SK-N-SH treated with all-trans-retinoic acid at 6 μM for 48 hours (cell line): ENCODE data around the gene ZFAND3.

ENCODE experiments used
- ATAC-seq: fragments of 200-7000 bp; cut with Tn5 transposase; 3 replicates; pipeline ENCODE4 v1.9.1; 2020; ENCODE audit warnings: mild to moderate bottlenecking, moderate library complexity
- ARNTL ChIP-seq: fragments of 450-650 bp; formaldehyde crosslinking; IDR thresholded peaks from 2 replicates; pipeline ENCODE4 v1.5.0; 2020; ENCODE audit warnings: low read depth, mild to moderate bottlenecking, moderate library complexity, borderline replicate concordance
- BACH2 ChIP-seq: fragments of 250-450 bp; sonication (Bioruptor Pico); IDR thresholded peaks from 2 replicates; pipeline ENCODE4 v1.9.0; 2021; ENCODE audit warnings: mild to moderate bottlenecking, borderline replicate concordance
- CSRNP3 ChIP-seq: fragments of 250-450 bp; sonication (Bioruptor Pico); IDR thresholded peaks from 2 replicates; pipeline ENCODE4 v1.5.1; 2021; ENCODE audit warnings: mild to moderate bottlenecking, moderate library complexity
- ESRRG ChIP-seq: fragments of 250-450 bp; sonication (Bioruptor Pico); IDR thresholded peaks from 2 replicates; pipeline ENCODE4 v1.6.1; 2021; ENCODE audit warnings: mild to moderate bottlenecking
- GLIS3 ChIP-seq: fragments of 250-450 bp; sonication (Bioruptor Pico); IDR thresholded peaks from 2 replicates; pipeline ENCODE4 v1.5.0; 2020; ENCODE audit warnings: mild to moderate bottlenecking, moderate library complexity
- ISL1 ChIP-seq: fragments of 250-450 bp; sonication (Bioruptor Pico); IDR thresholded peaks from 2 replicates; pipeline ENCODE4 v2.1.2; 2022; ENCODE audit warnings: mild to moderate bottlenecking, moderate library complexity
- OSR1 ChIP-seq: fragments of 250-450 bp; sonication (Bioruptor Pico); IDR thresholded peaks from 2 replicates; pipeline ENCODE4 v1.8.0; 2022; ENCODE audit warnings: moderate library complexity, mild to moderate bottlenecking, inconsistent platforms
- PPARA ChIP-seq: fragments of 250-450 bp; sonication (Bioruptor Pico); IDR thresholded peaks from 2 replicates; pipeline ENCODE4 v1.5.0; 2020; ENCODE audit warnings: mild to moderate bottlenecking, borderline replicate concordance
- RARB ChIP-seq: fragments of 250-450 bp; sonication (Bioruptor Pico); IDR thresholded peaks from 2 replicates; pipeline ENCODE4 v1.8.0; 2021; ENCODE audit warnings: mild to moderate bottlenecking, moderate library complexity
- SNAI2 ChIP-seq: fragments of 250-450 bp; sonication (Bioruptor Pico); IDR thresholded peaks from 2 replicates; pipeline ENCODE4 v1.5.0; 2020; ENCODE audit warnings: mild to moderate bottlenecking, moderate library complexity
- TCF4 ChIP-seq: fragments of 250-450 bp; sonication (Bioruptor Pico); IDR thresholded peaks from 2 replicates; pipeline ENCODE4 v1.8.0; 2021; ENCODE audit warnings: mild to moderate bottlenecking, moderate library complexity, borderline replicate concordance
- TOX ChIP-seq: fragments of 250-450 bp; sonication (Bioruptor Pico); IDR thresholded peaks from 2 replicates; pipeline ENCODE4 v1.8.0; 2021; ENCODE audit warnings: mild to moderate bottlenecking, moderate library complexity, borderline replicate concordance
- TSHZ2 ChIP-seq: fragments of 250-450 bp; sonication (Bioruptor Pico); IDR thresholded peaks from 2 replicates; pipeline ENCODE4 v1.5.0; 2020; ENCODE audit warnings: mild to moderate bottlenecking, moderate library complexity
- ZC3H10 ChIP-seq: fragments of 250-450 bp; sonication (Bioruptor Pico); IDR thresholded peaks from 2 replicates; pipeline ENCODE4 v1.5.1; 2021; ENCODE audit warnings: mild to moderate bottlenecking, moderate library complexity
- ZFP3 ChIP-seq: fragments of 250-450 bp; sonication (Bioruptor Pico); IDR thresholded peaks from 2 replicates; pipeline ENCODE4 v1.5.0; 2020; ENCODE audit warnings: mild to moderate bottlenecking, moderate library complexity
- ZFP30 ChIP-seq: fragments of 450-650 bp; formaldehyde crosslinking; IDR thresholded peaks from 2 replicates; pipeline ENCODE4 v1.5.0; 2022; ENCODE audit warnings: mild to moderate bottlenecking, moderate library complexity
- ZNF70 ChIP-seq: fragments of 450-650 bp; formaldehyde crosslinking; IDR thresholded peaks from 2 replicates; pipeline ENCODE4 v1.5.0; 2020; ENCODE audit warnings: mild to moderate bottlenecking, moderate library complexity
- ZNF8 ChIP-seq: fragments of 450-650 bp; formaldehyde crosslinking; IDR thresholded peaks from 2 replicates; pipeline ENCODE4 v1.5.0; 2020; ENCODE audit warnings: mild to moderate bottlenecking, moderate library complexity
- TF ChIP-seq, protein P1 (sequence below): fragments of 250-450 bp; sonication (Bioruptor Pico); IDR thresholded peaks from 2 replicates; pipeline ENCODE4 v1.8.0; 2020; ENCODE audit warnings: mild to moderate bottlenecking, moderate library complexity, borderline replicate concordance
- TF ChIP-seq, protein P2 (sequence below): fragments of 250-450 bp; sonication (Bioruptor Pico); IDR thresholded peaks from 2 replicates; pipeline ENCODE4 v1.8.0; 2021; ENCODE audit warnings: low read depth, mild to moderate bottlenecking, moderate library complexity, borderline replicate concordance

The ZFAND3 gene

DNA sequence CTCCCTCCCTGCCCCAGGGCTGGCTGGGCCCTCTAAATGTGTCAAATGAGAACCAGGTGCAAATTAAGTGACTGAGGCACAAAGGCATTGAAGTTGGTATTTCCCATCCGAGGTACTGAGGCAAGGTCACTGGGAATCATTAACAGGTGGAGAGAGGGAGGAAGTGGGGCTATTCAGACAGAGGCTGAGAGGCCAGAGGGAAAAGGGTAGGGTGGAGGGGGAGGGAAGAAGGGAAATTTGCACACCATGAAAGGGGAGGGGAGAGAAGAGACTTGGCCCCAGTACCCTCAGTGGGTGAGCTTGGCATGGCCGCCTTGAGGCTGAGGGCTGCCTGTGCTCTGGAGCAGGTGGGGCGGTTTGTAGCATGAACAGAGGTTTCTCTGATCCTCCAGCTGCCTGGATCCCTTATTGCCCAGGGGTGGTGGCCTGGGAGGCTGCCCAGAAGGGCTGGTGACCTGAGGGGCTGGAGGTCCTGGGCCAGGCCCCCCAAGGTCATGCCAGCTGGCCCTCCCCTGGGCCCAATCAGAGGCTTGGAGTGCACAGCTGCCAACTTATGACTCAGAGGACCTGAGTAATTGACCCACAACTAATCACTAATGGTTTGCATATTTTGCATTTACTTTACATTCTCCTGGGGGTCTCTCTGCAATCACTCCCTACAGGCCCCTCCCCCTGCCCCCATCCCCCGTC lies 40.3 kb upstream of the ZFAND3 start (continued):
- TF ChIP-seq TSHZ2 (no peak), GLIS3 (CRISPR knock-in tag) (no peak), RARB (no peak), ISL1 (CRISPR knock-in tag) (no peak)

DNA sequence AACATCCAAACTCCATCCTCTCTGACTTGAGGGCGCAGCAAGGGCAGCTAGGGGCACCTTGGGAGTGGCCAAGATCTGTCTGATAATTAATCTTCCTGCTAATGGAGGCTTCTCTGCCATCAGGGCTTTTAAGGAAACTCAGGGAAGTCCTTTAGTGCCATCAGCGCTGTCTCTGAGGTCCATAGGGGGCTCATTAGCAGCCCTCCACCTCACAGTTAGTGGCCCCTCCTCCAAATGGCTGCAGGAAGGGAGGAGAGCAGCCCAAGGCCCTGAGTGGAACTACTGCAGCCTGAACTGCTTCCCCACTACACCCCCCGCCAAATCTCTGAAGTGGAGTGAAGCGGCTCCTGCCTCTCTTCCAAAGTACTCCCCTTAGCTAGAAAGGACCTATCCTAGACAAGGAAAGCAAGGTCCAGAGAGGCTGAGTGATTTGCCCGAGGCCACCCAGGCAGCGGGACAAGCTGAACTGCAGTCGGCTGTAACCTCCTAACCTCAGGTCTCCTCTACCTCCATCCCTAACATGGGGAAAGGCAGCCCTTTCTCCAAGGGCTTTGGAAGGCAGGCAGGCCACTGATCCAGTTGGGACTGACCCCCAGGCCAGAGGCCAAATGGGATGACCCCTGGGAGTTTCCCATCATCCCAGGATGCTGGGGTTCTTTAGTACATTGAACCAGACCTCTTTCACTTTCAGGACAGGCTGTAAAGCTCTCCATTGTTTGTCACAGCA lies 39.5 kb upstream of the ZFAND3 start:
- TF ChIP-seq ZNF70 (no peak), CSRNP3 (CRISPR knock-in tag) (no peak), ZFP30 (CRISPR knock-in tag) (no peak), ZFP3 (CRISPR knock-in tag) (no peak), PPARA (CRISPR knock-in tag) (no peak), ESRRG (CRISPR knock-in tag) (no peak), SNAI2 (CRISPR knock-in tag) (no peak), BACH2 (CRISPR knock-in tag) (no peak), TSHZ2 (no peak), OSR1 (CRISPR knock-in tag) (no peak), GLIS3 (CRISPR knock-in tag) (no peak), RARB (no peak), ISL1 (CRISPR knock-in tag) (no peak), ZNF8 (CRISPR knock-in tag) (no peak), TCF4 (CRISPR knock-in tag) (no peak), ARNTL (CRISPR knock-in tag) (no peak)
- TF ChIP-seq, protein P1, sequence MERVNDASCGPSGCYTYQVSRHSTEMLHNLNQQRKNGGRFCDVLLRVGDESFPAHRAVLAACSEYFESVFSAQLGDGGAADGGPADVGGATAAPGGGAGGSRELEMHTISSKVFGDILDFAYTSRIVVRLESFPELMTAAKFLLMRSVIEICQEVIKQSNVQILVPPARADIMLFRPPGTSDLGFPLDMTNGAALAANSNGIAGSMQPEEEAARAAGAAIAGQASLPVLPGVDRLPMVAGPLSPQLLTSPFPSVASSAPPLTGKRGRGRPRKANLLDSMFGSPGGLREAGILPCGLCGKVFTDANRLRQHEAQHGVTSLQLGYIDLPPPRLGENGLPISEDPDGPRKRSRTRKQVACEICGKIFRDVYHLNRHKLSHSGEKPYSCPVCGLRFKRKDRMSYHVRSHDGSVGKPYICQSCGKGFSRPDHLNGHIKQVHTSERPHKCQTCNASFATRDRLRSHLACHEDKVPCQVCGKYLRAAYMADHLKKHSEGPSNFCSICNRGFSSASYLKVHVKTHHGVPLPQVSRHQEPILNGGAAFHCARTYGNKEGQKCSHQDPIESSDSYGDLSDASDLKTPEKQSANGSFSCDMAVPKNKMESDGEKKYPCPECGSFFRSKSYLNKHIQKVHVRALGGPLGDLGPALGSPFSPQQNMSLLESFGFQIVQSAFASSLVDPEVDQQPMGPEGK (CRISPR knock-in tag): no peak
- TF ChIP-seq, all 23 proteins: peak for 0
- ATAC-seq: no peak

DNA sequence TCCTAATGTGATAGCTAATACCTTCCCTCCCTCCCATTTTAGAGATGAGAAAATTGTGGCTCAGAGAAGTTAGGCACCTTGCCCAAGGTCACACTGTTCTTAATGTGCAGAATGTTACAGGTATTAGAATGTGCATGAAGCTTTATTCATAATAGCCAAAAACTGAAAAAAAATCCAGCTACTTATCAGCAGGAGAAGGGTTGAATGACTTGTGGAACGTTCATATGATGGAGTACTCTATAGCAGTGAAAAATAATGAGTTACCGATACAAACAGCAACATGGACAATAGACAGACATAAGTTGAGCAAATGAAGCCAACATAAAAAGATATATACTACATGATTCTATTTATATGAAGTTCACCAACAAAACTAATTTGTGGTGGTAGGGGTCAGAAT lies 37.7 kb upstream of the ZFAND3 start:
- ATAC-seq: no peak
- TF ChIP-seq, protein P2, sequence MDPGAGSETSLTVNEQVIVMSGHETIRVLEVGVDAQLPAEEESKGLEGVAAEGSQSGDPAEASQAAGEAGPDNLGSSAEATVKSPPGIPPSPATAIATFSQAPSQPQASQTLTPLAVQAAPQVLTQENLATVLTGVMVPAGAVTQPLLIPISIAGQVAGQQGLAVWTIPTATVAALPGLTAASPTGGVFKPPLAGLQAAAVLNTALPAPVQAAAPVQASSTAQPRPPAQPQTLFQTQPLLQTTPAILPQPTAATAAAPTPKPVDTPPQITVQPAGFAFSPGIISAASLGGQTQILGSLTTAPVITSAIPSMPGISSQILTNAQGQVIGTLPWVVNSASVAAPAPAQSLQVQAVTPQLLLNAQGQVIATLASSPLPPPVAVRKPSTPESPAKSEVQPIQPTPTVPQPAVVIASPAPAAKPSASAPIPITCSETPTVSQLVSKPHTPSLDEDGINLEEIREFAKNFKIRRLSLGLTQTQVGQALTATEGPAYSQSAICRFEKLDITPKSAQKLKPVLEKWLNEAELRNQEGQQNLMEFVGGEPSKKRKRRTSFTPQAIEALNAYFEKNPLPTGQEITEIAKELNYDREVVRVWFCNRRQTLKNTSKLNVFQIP (CRISPR knock-in tag): no peak
- TF ChIP-seq ZC3H10 (CRISPR knock-in tag) (no peak), ZNF8 (CRISPR knock-in tag) (no peak), ZFP30 (CRISPR knock-in tag) (no peak), ISL1 (CRISPR knock-in tag) (no peak), ZNF70 (no peak), TOX (no peak)
- TF ChIP-seq, protein P1 (CRISPR knock-in tag): no peak
